HS-5 (cell line): Measurements from ENCODE around the gene HAAO.
"Not testable (repeated sequence)": the region's sequence is repeated elsewhere in the genome, so short reads cannot be mapped to it uniquely, and the experiment has no call there.

Experiments
- DNase-seq: peaks from one replicate; pipeline ENCODE4 v3.0.0-alpha.2; 2012; ENCODE audit warnings: low read depth

HAAO gene

DNA sequence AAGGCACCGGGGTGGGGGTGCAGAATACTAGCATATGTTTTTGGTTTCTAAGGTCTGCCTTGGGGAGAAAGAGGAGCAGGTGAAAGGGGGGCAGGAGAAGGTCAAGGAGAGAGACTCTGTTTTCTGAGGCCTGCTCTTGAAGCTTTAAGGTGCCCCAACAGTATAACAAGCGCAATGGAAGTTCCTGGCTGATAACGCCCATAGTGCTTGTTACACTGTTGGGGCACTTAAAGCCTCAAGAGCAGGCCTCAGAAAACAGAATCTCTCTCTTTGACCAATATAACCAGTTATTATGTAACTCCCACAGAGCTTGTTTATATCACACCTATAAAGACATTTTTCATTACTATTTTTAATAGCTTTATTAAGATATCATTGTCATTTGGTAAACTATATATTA is 45.0 kb downstream of the HAAO start:
- DNase-seq = no peak

DNA sequence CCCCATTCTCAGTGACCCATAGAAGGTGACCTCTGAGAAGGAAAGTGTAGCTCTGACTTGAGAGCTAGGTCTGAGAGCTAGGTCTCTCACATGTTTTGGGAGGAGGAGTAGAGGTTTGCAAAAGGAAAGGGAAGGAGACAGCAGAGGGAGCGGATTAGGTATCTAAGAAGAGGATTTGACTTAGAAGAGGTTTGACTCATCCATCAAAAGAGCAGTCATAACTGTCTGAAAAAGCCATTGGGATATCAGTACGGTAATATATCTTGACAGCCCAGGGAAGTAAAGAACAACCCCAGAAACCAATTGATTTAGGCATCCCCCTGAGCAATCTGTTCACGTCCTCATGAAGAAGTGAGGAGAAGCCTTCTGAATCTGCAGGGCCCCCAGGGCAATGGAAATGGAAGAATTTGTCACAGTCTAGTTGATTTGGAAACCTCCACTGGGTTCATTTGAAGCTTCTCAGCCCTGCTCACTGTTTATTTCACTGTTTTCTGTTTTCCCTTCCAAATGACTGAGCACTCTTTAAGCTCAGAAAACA is 47.8 kb downstream of the HAAO start:
- no peak for DNase-seq

DNA sequence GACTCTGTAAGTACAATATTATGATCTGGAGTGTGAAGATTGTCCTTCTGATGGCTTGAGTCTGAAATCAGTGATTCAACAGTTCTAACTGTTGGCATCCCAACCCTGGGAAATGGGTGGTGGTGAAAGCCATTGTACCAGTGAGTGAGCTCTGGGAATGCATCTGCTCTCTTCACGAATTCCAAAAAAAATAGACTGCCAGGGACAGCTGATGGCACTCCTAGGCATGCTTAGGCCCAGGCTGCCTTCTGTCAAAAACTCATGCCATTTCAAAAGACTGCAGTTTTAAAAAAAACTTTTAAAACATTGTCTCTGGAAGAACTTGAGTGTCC is 48.8 kb downstream of the HAAO start:
- no peak for DNase-seq

DNA sequence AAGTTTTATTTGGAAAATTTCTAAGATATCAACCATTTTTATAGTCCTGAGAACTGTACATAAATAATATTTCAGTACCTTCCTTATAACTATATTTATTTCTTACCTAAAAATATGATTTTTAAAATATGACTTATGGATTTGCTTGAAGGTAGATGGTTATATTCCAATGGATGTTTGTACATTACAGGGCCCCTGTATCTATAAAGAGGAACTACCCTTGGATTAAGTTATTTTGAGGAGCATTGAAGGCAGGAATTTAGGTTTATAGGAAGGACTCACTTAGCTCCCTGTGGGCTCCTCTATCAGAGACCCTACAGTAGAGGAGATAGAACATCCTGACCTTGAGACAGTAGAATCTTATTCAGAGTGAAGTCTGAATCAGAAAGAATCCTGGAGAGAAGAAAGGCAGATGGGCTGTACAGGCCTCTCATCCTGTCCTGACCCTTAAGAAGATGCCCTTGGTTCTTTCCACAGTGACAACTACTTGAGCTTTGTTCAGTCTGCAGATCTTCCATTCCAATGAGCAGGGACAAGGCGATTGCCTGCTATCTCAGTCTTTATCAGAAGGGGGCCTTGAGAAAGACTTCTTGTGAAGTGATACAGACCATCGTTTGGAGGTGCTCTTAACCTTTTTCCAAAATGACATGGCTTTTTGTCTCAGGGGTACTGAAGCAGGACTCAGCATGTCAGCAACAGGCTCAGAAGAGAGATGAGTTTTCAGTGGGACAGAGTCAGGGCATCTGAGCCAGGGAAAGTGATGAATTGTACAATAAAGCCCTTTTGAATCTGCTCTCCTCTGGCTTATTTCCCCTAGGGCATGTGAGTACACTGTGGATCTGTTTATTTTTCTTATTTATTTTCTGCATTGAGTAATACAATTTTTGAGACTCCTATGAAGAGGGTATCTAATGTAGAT is 49.4 kb downstream of the HAAO start:
- DNase-seq = no peak

DNA sequence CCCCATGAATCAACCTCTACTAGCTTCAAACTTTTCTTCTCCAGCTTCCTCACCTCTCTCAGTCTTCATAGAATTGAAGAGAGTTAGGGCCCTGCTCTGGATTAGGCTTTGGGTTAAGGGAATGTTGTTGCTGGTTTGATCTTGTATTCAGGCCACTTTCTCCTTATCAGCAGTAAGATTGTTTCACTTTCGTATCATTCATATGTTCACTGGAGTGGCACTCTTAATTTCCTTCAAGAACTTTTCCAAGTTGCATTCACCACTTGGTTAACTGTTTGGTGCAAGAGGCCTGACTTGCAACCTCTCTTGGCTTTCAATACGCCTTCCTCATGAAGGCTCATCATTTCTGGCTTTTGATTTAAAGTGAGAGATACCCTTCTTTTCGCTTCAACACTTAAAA is 51.2 kb downstream of the HAAO start:
- no peak for DNase-seq

DNA sequence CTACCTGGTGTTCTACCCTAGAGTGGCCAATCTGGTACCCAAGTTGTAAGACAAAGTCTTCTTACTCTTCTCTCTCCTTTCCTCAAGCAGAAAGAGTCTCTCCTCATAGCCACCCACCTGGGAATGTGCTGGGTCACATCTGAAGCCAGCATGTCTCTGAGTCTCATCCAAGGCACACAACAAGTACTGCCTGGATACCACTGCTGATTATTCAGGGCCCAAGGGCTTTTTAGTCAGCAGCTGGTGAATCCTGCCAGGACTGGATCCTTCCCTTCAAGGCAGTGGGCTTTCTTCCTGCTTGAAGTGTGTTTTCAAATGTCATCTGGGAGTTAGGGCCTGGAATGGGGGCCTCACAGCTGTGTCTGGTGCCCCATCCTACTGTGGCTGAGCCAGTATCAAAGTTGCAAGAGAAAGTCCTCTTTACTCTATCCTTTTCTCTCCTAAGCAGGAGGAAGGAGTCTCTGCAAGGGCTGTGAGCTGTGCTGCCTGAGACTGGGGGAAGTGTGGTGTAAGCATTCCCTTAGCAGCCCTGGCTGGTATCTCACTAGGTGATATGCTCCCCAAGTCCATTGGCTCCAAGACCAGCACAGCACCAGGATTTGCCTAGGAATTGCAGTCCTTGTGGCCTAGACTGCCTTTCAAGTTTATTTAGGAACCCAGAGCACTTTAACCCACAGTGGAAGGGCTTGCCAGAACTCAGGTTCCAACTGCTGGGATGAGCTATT is 55.6 kb downstream of the HAAO start:
- no peak for DNase-seq

DNA sequence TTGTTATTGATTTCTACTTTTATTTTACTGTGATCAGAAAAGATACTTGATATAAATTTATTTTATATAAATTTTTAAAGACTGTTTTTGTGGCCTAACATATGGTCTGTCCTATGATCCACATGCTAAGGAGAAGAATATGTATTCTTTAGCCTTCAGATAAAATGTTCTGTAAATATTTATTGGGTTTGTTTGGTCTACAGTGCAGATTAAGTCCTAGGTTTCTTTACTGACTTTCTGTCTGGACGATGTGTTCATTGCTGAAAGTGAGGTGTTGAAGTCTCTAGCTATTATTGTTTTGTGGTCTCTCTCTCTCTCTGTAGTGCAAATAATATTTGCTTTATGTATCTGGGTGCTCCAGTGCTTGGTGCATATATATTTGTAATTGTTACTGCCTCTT is 58.5 kb downstream of the HAAO start:
- DNase-seq = no peak

DNA sequence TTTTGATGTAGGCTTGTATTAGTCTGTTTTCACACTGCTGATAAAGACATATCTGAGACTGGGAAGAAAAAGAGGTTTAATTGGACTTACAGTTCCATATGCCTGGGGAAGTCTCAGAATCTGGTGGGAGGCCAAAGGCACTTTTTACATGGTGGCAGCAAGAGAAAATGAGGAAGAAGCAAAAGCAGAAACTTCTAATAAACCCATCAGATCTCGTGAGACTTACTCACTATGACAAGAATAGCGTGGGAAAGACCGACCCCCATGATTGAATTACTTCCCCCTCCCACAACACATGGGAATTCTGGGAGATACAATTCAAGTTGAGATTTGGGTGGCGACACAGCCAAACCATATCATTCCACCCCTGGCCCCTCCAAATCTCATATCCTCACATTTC is 61.1 kb downstream of the HAAO start:
- DNase-seq = not testable (repeated sequence)

DNA sequence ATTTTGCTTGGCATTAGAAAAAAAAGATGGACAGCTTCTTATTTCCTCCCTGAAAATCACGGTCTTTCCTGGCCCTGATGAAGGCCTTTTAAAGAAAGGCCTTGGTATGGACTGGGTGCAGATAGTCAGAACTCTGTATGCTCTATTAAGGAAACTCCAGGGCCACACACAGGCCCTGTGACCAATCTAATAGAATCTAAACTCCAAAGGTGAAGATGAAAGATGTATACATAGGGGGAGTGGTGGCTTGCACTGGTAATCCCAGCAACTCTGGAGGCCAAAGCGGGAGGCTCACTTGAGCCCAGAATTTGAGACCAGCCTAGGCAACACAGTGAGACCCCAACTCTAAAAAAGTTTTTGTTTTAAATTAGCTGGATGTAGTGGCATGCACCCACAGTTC is 65.7 kb downstream of the HAAO start:
- DNase-seq = no peak

DNA sequence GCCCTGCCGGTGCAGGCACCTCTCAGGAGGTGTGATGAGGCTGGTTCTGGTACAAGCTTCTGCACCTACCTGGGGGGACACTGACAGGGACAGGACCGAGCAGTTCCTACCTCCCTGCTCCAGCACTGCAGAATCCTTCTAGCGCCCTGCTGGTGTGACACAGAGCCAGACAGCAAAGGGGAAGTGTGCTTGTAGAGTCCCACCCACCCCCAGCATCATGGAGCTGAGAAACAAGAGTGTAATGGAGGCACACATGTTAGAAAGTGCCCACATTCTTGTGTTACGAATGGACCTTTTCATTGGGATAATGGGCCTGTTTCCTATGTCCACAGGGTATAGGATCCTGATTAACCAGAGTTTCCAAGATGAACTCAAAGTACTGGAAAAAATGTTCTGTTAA is 66.7 kb downstream of the HAAO start:
- DNase-seq = no peak

DNA sequence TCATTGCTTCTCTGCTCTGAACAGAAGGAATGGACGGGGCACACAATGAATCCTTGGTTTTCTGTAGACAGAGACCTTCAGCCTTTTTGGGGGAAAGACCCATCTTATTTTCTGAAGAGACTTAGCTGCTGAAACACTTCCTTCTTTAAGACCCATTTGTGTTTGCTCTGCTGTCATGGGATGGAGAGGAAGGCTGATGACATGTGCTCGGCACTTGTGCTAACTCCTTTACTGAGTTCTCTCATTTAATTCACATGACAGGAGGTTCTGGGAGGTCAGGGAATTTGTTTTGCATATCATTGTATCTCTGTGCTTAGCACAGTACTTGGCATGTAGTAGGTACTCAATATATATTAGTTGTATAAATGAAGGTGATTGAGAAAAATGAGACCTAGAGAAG is 67.5 kb downstream of the HAAO start:
- DNase-seq = no peak

DNA sequence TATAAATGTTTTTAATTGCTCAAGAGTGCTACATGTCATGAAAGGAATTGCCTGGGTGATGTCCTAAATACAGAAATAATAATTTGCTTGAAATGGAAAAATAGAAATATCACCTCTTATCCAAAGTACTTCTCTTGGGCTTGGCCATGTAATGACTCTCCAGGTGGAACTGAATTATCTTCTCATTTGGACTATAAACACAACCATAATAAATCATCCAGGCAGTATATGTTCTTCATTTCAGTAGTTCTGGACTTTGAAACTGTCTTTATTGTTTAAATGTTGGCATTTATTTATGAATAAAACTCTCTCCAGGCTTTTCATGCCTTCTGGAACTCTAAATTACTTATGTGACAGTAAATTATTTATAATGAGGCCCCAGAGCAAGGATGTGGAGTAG is 68.9 kb downstream of the HAAO start:
- no peak for DNase-seq

DNA sequence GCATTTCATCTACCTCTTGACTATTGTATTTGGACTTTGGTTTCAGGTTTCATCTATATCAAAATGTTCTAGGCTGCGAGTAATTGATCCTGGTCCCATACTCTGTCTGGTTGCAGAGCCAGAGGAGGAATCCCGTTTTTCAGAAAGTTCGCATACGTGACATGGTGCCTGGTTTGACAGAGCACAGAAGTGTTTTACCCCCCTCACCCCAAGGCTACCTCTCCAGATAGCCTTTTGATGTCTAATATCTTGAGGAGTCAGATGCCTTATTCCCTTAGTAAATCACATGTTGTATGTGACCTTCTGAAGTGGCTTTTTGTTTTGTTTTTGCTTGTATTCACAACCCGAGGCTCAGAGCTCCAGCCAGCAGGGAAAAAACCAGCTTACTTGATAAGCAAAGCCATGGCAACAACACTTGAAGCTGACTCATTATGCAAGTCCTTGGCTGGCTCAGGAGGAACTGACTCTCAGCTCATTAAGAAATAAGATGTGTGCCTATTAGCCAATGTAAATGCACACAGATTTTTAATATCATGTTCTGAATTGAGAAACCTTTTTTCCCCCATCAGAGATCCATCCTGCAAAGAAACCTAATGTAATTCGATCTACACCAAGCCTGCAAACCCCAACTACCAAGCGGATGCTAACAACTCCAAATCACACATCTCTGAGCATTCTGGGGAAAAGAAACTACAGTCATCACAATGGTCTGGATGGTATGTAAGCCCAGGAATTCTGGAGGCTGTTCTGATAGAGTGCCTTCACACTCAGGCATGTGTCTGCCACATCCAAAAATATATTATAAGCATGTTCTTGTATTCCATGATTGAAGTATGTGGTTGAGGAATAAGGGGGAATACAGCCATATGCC is 69.8 kb downstream of the HAAO start:
- DNase-seq = peak; percentile 32

DNA sequence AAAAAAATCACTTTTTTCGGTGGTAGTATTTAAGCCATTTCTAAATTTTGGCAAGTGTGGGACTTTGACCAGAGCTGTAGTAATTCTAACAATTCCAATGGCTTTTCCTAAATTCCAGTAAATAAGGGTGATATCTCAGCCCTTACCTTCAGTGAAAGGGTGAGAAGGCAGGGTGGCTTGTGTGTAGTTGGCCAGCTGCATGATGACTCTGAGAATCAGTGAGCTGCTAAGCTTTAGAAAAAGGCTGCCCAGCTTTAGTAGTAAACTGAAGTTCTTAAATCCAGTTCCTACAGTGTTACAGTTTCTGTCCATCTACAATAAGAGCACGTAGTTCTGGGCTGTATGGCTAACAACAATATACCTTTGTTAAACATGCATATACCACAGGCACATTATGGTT is 70.5 kb downstream of the HAAO start:
- no peak for DNase-seq
